Measurements from ENCODE around the gene RPL27A.

Gene RPL27A

DNA sequence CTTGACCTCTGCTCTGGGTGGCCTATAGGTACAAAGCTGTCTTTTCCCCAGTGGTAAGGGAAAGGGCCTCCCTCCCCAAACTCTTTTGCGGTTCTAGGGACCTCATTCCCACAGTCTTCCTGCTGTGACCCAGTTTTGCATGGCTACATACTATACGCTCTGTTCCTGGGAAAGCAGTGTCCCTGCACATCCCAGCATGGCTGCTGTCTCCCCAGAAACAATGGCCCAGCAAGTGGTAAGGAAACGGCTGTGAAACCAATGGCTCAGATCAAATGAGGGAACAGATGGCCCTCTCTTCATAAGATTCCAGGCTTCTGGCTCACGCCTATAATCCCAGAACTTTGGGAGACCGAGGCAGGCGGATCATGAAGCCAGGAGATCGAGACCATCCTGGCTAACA is 41.1 kb downstream of the RPL27A start:
- Histone ChIP-seq H3K27me3 (ENCODE audit: low read depth) (no peaks in the 10 kb centered on the region), H3K9me3 (no peaks in the 10 kb centered on the region), H3K36me3 (replicated peaks) (no peaks in the 10 kb centered on the region), H3K4me1 (no peaks in the 10 kb centered on the region), H3K4me3 (no peak overlapping the region)
- DNase-seq (ENCODE audit: low spot score in 2 of 2), result no peak
- in situ Hi-C loops (cut with MboI; ENCODE audit: low sequenced_read_pairs), result no loop called here

- H3K36me3 ChIP-seq (replicated peaks), result no peaks in the 10 kb centered on the region
- H3K4me3 ChIP-seq, result no peak overlapping the region
- H3K9me3 ChIP-seq, result no peaks in the 10 kb centered on the region
- in situ Hi-C loops (cut with MboI; ENCODE audit: low sequenced_read_pairs), result no loop called here
- H3K27me3 ChIP-seq (ENCODE audit: low read depth), result no peaks in the 10 kb centered on the region
- no peak for DNase-seq (ENCODE audit: low spot score in 2 of 2)
- H3K4me1 ChIP-seq, result no peaks in the 10 kb centered on the region
Measured at GRCh38 chr11:8724682-8725081, 42.1 kb downstream of the RPL27A start.

DNA sequence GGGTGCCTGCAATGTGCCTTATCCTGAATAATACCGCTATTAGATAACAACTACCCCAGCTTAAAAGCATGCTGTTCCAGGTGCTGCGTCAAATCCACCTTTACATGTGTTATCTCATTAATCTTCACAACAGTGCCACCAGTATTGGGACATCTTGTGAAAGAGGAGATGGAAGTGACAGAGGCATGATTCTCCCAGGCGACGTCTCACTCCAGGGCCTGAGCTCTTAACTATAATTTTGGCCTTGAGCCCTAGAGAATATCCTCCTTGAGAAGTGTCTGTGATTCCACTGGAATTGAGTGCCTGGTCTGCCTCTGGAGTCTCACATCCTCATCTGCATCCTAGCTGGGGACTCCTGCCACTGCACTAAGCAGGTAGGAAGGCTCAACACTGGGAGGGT is 43.8 kb downstream of the RPL27A start:
- H3K27me3 ChIP-seq (ENCODE audit: low read depth), result no peaks in the 10 kb centered on the region
- no peaks in the 10 kb centered on the region for H3K36me3 ChIP-seq (replicated peaks)
- no peak for DNase-seq (ENCODE audit: low spot score in 2 of 2)
- no peaks in the 10 kb centered on the region for H3K4me1 ChIP-seq
- no peaks in the 10 kb centered on the region for H3K9me3 ChIP-seq
- H3K4me3 ChIP-seq, result no peak overlapping the region
- in situ Hi-C loops (cut with MboI; ENCODE audit: low sequenced_read_pairs), result no loop called here

- no peak for DNase-seq (ENCODE audit: low spot score in 2 of 2)
- Histone ChIP-seq H3K4me1 (no peaks in the 10 kb centered on the region), H3K36me3 (replicated peaks) (no peaks in the 10 kb centered on the region), H3K9me3 (no peaks in the 10 kb centered on the region), H3K27me3 (ENCODE audit: low read depth) (no peaks in the 10 kb centered on the region), H3K4me3 (no peak overlapping the region)
- in situ Hi-C loops (cut with MboI; ENCODE audit: low sequenced_read_pairs), result no loop called here
Measured at GRCh38 chr11:8728563-8728962, 46.0 kb downstream of the RPL27A start.

GRCh38 chr11:8729067-8729466 is 46.5 kb downstream of the RPL27A start:
- no peaks in the 10 kb centered on the region for H3K27me3 ChIP-seq (ENCODE audit: low read depth)
- H3K4me3 ChIP-seq, result no peak overlapping the region
- in situ Hi-C loops (cut with MboI; ENCODE audit: low sequenced_read_pairs), result no loop called here
- no peak for DNase-seq (ENCODE audit: low spot score in 2 of 2)
- no peaks in the 10 kb centered on the region for H3K4me1 ChIP-seq
- H3K36me3 ChIP-seq (replicated peaks), result no peaks in the 10 kb centered on the region
- no peaks in the 10 kb centered on the region for H3K9me3 ChIP-seq

DNA sequence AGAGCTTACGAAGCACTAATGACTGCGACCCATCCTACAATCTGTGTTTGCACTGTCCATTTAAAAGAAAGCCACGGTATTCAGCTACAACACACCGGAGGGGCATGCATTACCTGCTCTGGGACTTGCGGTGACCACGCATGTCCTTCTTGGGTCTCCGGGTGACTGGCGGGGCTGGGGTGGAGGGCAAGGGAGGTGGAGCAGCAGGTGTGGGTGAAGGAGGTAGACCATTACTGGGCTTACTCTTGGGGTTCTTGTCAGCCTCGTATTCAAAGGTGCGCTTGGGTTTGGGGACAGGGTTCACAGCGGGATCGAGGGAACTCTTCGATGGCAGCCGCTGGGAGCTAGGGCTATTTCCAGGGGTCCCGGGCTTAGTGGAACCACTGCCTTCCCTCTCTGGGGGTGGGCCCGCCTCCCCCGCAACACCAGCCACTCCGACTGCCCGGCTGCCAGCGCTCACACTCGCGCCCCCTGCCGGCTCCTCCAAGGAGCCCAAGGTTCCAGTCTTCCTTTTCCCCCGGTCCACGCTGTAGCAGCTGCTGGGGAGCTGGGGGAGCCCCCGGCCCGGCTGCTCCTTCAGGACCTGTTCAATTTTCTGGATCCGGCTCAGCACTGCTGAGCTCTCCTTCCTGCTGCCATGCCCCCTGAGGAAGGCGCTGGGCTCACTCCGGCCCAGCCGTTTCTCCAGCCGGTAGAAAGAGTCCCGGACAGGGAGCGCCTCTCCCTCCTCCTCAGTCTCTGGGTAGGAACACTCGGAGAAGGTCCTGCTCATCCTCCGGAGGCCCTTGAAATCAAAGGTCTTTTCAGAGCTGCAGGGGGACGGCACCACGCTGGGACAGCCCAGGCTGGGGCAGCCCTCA is 47.5 kb downstream of the RPL27A start:
- in situ Hi-C loops (cut with MboI; ENCODE audit: low sequenced_read_pairs), result no loop called here
- Histone ChIP-seq H3K9me3 (no peaks in the 10 kb centered on the region), H3K36me3 (replicated peaks) (no peaks in the 10 kb centered on the region), H3K4me1 (no peaks in the 10 kb centered on the region), H3K4me3 (no peak overlapping the region), H3K27me3 (ENCODE audit: low read depth) (no peaks in the 10 kb centered on the region)
- DNase-seq (ENCODE audit: low spot score in 2 of 2), result no peak

- Histone ChIP-seq H3K36me3 (replicated peaks) (no peaks in the 10 kb centered on the region), H3K9me3 (no peaks in the 10 kb centered on the region), H3K4me1 (no peaks in the 10 kb centered on the region), H3K4me3 (no peak overlapping the region), H3K27me3 (ENCODE audit: low read depth) (no peaks in the 10 kb centered on the region)
- no peak for DNase-seq (ENCODE audit: low spot score in 2 of 2)
- in situ Hi-C loops (cut with MboI; ENCODE audit: low sequenced_read_pairs), result no loop called here
Measured at GRCh38 chr11:8730697-8731020, 48.1 kb downstream of the RPL27A start.

- H3K36me3 ChIP-seq (replicated peaks), result no peaks in the 10 kb centered on the region
- in situ Hi-C loops (cut with MboI; ENCODE audit: low sequenced_read_pairs), result no loop called here
- no peak overlapping the region for H3K4me3 ChIP-seq
- no peaks in the 10 kb centered on the region for H3K4me1 ChIP-seq
- no peak for DNase-seq (ENCODE audit: low spot score in 2 of 2)
- H3K27me3 ChIP-seq (ENCODE audit: low read depth), result no peaks in the 10 kb centered on the region
- H3K9me3 ChIP-seq, result no peaks in the 10 kb centered on the region
Measured at GRCh38 chr11:8731647-8732323, 49.2 kb downstream of the RPL27A start.

DNA sequence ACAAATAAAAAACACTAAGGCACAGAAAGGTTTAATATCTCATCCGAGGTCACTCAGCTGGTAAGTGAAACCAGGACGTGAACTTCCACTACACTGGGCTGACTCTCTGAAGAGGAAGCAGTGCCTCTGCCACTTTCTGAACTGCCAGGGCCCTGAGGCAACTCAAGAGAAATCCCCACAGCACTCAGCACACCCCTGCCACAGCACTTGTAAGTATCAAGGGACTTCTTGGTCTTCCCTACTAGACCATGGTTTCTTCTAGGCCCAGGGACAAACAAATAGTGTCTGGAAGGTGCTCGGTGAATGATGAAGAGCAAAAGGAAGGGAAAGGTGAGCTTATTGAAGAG is 49.7 kb downstream of the RPL27A start:
- H3K4me3 ChIP-seq, result no peak overlapping the region
- no peaks in the 10 kb centered on the region for H3K4me1 ChIP-seq
- no peaks in the 10 kb centered on the region for H3K36me3 ChIP-seq (replicated peaks)
- in situ Hi-C loops (cut with MboI; ENCODE audit: low sequenced_read_pairs), result no loop called here
- no peak for DNase-seq (ENCODE audit: low spot score in 2 of 2)
- no peaks in the 10 kb centered on the region for H3K27me3 ChIP-seq (ENCODE audit: low read depth)
- no peaks in the 10 kb centered on the region for H3K9me3 ChIP-seq

GRCh38 chr11:8732748-8733241 is 50.2 kb downstream of the RPL27A start:
- DNase-seq (ENCODE audit: low spot score in 2 of 2), result no peak
- no peaks in the 10 kb centered on the region for H3K4me1 ChIP-seq
- in situ Hi-C loops (cut with MboI; ENCODE audit: low sequenced_read_pairs), result no loop called here
- H3K36me3 ChIP-seq (replicated peaks), result no peaks in the 10 kb centered on the region
- no peaks in the 10 kb centered on the region for H3K27me3 ChIP-seq (ENCODE audit: low read depth)
- no peaks in the 10 kb centered on the region for H3K9me3 ChIP-seq
- H3K4me3 ChIP-seq, result no peak overlapping the region

- Histone ChIP-seq H3K4me1 (no peaks in the 10 kb centered on the region), H3K9me3 (no peaks in the 10 kb centered on the region), H3K27me3 (ENCODE audit: low read depth) (no peaks in the 10 kb centered on the region), H3K36me3 (replicated peaks) (no peaks in the 10 kb centered on the region), H3K4me3 (no peak overlapping the region)
- no peak for DNase-seq (ENCODE audit: low spot score in 2 of 2)
- in situ Hi-C loops (cut with MboI; ENCODE audit: low sequenced_read_pairs), result no loop called here
Measured at GRCh38 chr11:8733852-8734251, 51.3 kb downstream of the RPL27A start.

- no peaks in the 10 kb centered on the region for H3K9me3 ChIP-seq
- in situ Hi-C loops (cut with MboI; ENCODE audit: low sequenced_read_pairs), result no loop called here
- no peaks in the 10 kb centered on the region for H3K27me3 ChIP-seq (ENCODE audit: low read depth)
- no peak overlapping the region for H3K4me3 ChIP-seq
- no peak for DNase-seq (ENCODE audit: low spot score in 2 of 2)
- no peaks in the 10 kb centered on the region for H3K4me1 ChIP-seq
- H3K36me3 ChIP-seq (replicated peaks), result no peaks in the 10 kb centered on the region
Measured at GRCh38 chr11:8735094-8735493, 52.5 kb downstream of the RPL27A start.

GRCh38 chr11:8739309-8739793 is 56.8 kb downstream of the RPL27A start:
- H3K4me1 ChIP-seq, result no peaks in the 10 kb centered on the region
- in situ Hi-C loops (cut with MboI; ENCODE audit: low sequenced_read_pairs), result no loop called here
- no peaks in the 10 kb centered on the region for H3K9me3 ChIP-seq
- H3K4me3 ChIP-seq, result no peak overlapping the region
- DNase-seq (ENCODE audit: low spot score in 2 of 2), result no peak
- no peaks in the 10 kb centered on the region for H3K27me3 ChIP-seq (ENCODE audit: low read depth)
- H3K36me3 ChIP-seq (replicated peaks), result no peaks in the 10 kb centered on the region

Data from HAP-1 (cell line).